Neural progenitor cell (in vitro differentiated cells): ENCODE results near the gene LAMC1. TPM values are rescaled to one million over a fixed set of nuclear protein-coding genes. Genes with fewer than 3 reads are reported as not detected.

Experiments used
- DNase-seq: peaks from one replicate; pipeline ENCODE4 v3.0.0-alpha.2; 2016; ENCODE audit warnings: low spot score
- H2AFZ ChIP-seq: fragments of 200-600 bp; sonication (generic); replicated peaks from 2 replicates; pipeline ENCODE4 v1.6.1; 2016; ENCODE audit warnings: antibody characterized with exemption
- H3F3A ChIP-seq: fragments of 200-600 bp; sonication (generic); 2 replicates; pipeline ENCODE4 v1.6.1; 2016; ENCODE audit warnings: antibody characterized with exemption, low read depth
- H3K27ac ChIP-seq: fragments of 200-600 bp; sonication (generic); 2 replicates; pipeline ENCODE4 v1.5.1; 2016; ENCODE audit warnings: mild to moderate bottlenecking
- H3K27me3 ChIP-seq: fragments of 200-600 bp; sonication (generic); 2 replicates; pipeline ENCODE4 v1.6.1; 2016; ENCODE audit warnings: mild to moderate bottlenecking, moderate library complexity
- H3K36me3 ChIP-seq: fragments of 200-600 bp; sonication (generic); 2 replicates; pipeline ENCODE4 v1.5.1; 2016
- H3K4me1 ChIP-seq: fragments of 200-600 bp; sonication (generic); 2 replicates; pipeline ENCODE4 v1.6.1; 2016; ENCODE audit warnings: mixed run types
- H3K4me2 ChIP-seq: fragments of 200-600 bp; sonication (generic); 2 replicates; pipeline ENCODE4 v1.6.1; 2016
- H3K4me3 ChIP-seq: fragments of 200-600 bp; sonication (generic); 2 replicates; pipeline ENCODE4 v1.5.1; 2016
- H3K79me2 ChIP-seq: fragments of 200-600 bp; sonication (generic); 2 replicates; pipeline ENCODE4 v1.6.1; 2016; ENCODE audit warnings: low read depth
- H3K9ac ChIP-seq: fragments of 200-600 bp; sonication (generic); 2 replicates; pipeline ENCODE4 v1.6.1; 2016
- H3K9me3 ChIP-seq: fragments of 200-600 bp; sonication (generic); 2 replicates; pipeline ENCODE4 v1.5.1; 2016; ENCODE audit warnings: low read depth
- H4K20me1 ChIP-seq: fragments of 200-600 bp; sonication (generic); 2 replicates; pipeline ENCODE4 v1.6.1; 2016; ENCODE audit warnings: low read depth
- H3K27ac Mint-ChIP-seq: 3 replicates; pipeline ENCODE4 v1.8.0; 2021; ENCODE audit warnings: mixed read lengths
- H3K27me3 Mint-ChIP-seq: 2 replicates; pipeline ENCODE4 v1.8.0; 2022; ENCODE audit warnings: low read depth, mild to moderate bottlenecking, inconsistent platforms, moderate library complexity, mixed read lengths; ENCODE audit not compliant: insufficient read depth
- H3K36me3 Mint-ChIP-seq: 3 replicates; pipeline ENCODE4 v1.8.0; 2021; ENCODE audit warnings: mixed read lengths
- H3K4me1 Mint-ChIP-seq: 3 replicates; pipeline ENCODE4 v1.8.0; 2021; ENCODE audit warnings: mixed read lengths
- H3K4me3 Mint-ChIP-seq: 3 replicates; pipeline ENCODE4 v1.8.0; 2021; ENCODE audit warnings: mild to moderate bottlenecking, moderate library complexity, mixed read lengths
- H3K9me3 Mint-ChIP-seq: 3 replicates; pipeline ENCODE4 v1.8.0; 2020; ENCODE audit warnings: mixed read lengths
- EZH2 ChIP-seq: fragments of 200-600 bp; sonication (generic); IDR thresholded peaks from 2 replicates; pipeline ENCODE4 v1.6.1; 2017; ENCODE audit warnings: antibody characterized with exemption, mild to moderate bottlenecking, moderate library complexity
- EZH2phosphoT487 ChIP-seq: fragments of 200-600 bp; sonication (generic); IDR thresholded peaks from 2 replicates; pipeline ENCODE4 v1.6.1; 2017; ENCODE audit warnings: antibody characterized with exemption
- total RNA-seq: library from RNA; depleted of rRNA; stranded (reverse); fragments of >200 nt; gene quantifications from 2 replicates; pipeline ENCODE4 v1.2.3, GENCODE V29; 2015; ENCODE audit warnings: low replicate concordance
- TF ChIP-seq, protein P1 (sequence below): fragments of 200-600 bp; sonication (generic); IDR thresholded peaks from 2 replicates; pipeline ENCODE4 v1.5.1; 2017; ENCODE audit warnings: antibody characterized with exemption, mild to moderate bottlenecking

The LAMC1 gene
- total RNA-seq, 1 donor from 2014 or later: 90.2 TPM

DNA sequence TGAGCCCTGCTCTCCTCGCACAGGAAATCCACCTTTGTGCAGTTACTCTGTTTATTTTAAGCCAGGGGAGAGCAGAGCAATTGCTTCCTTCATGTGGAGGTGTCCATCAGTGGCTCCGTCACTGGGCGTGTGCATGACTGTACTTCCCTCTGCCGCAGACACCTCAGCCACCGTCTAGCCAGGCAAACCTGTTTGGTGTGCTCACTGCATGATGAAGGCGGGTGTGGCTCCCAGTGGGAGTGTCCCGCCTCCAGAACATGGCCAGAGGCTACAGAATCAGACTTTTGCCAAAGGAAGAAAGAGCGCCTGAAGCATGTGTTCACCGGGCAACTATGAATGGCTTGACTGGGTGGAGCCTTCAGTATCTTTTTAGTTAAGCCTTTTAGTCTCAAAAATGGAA, 136.7 kb downstream of the LAMC1 start:
- Histone ChIP-seq H3K79me2 (no peaks in the 10 kb centered on the region), H3K27me3 (no peaks in the 10 kb centered on the region), H3K4me3 (no peak overlapping the region), H3F3A (no peaks in the 10 kb centered on the region), H3K9ac (no peak overlapping the region), H4K20me1 (no peaks in the 10 kb centered on the region), H3K36me3 (no peaks in the 10 kb centered on the region), H3K27ac (no peak overlapping the region), H3K4me2 (no peak overlapping the region), H2AFZ (no peak overlapping the region), H3K4me1 (peaks cover 5% of the 10 kb centered on the region), H3K9me3 (no peaks in the 10 kb centered on the region)
- TF ChIP-seq EZH2phosphoT487: no peak
- TF ChIP-seq EZH2: no peak
- TF ChIP-seq, protein P1, sequence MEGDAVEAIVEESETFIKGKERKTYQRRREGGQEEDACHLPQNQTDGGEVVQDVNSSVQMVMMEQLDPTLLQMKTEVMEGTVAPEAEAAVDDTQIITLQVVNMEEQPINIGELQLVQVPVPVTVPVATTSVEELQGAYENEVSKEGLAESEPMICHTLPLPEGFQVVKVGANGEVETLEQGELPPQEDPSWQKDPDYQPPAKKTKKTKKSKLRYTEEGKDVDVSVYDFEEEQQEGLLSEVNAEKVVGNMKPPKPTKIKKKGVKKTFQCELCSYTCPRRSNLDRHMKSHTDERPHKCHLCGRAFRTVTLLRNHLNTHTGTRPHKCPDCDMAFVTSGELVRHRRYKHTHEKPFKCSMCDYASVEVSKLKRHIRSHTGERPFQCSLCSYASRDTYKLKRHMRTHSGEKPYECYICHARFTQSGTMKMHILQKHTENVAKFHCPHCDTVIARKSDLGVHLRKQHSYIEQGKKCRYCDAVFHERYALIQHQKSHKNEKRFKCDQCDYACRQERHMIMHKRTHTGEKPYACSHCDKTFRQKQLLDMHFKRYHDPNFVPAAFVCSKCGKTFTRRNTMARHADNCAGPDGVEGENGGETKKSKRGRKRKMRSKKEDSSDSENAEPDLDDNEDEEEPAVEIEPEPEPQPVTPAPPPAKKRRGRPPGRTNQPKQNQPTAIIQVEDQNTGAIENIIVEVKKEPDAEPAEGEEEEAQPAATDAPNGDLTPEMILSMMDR: no peak
- peaks cover 1% of the 10 kb centered on the region for H3K36me3 Mint-ChIP-seq
- no peak overlapping the region for H3K27ac Mint-ChIP-seq
- H3K27me3 Mint-ChIP-seq: no peaks in the 10 kb centered on the region
- no peaks in the 10 kb centered on the region for H3K9me3 Mint-ChIP-seq
- H3K4me1 Mint-ChIP-seq: peaks cover 14% of the 10 kb centered on the region
- no peak for DNase-seq
- no peak overlapping the region for H3K4me3 Mint-ChIP-seq

DNA sequence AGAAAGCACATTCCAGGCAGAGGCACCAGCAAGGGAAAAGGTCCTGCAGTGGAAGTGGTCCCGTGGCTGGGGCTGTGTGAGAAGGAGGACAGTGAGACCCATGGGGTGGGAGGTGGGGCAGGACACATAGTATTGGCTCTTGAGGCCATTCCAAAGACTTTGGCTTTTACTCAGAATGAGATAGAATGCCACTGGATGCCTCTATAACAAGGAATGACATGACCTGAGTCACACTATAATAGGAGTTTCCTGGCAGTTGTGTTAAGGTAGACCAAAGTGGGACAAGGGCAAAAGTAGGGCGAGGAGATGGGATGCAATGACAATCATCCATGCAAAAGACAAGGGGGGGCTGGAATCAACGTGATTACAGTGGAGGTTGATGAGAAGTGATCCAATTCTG, 138.2 kb downstream of the LAMC1 start:
- Mint-ChIP-seq H3K4me3 (no peak overlapping the region), H3K27me3 (no peaks in the 10 kb centered on the region), H3K36me3 (no peaks in the 10 kb centered on the region), H3K27ac (no peak overlapping the region), H3K4me1 (peaks cover 23% of the 10 kb centered on the region), H3K9me3 (no peaks in the 10 kb centered on the region)
- Histone ChIP-seq H3K79me2 (no peaks in the 10 kb centered on the region), H3K4me1 (peaks cover 11% of the 10 kb centered on the region), H4K20me1 (no peaks in the 10 kb centered on the region), H3K36me3 (no peaks in the 10 kb centered on the region), H3K9me3 (no peaks in the 10 kb centered on the region), H3K4me2 (no peak overlapping the region), H3K9ac (no peak overlapping the region), H3K4me3 (no peak overlapping the region), H3F3A (no peaks in the 10 kb centered on the region), H3K27me3 (no peaks in the 10 kb centered on the region), H2AFZ (no peak overlapping the region), H3K27ac (no peak overlapping the region)
- no peak for DNase-seq
- TF ChIP-seq, protein P1: no peak
- TF ChIP-seq EZH2 (no peak), EZH2phosphoT487 (no peak)

DNA sequence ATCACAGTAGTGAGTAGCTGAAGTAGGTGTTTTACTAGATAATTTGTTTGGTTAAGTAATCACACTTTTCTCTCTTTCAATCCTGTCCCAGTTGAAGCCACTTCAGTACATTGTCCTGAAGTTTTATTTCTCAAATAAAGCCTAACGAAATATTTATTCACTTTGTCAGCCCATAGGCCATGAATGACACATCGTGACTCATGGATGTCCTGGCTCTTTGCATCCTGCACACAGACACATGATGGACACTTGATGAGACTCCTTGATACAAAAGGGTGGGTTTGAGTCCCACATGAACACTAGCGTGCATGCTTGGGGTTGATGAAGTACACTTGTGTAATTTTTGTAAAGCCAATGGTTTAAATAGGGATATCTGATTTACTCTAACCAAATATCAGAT, 140.1 kb downstream of the LAMC1 start:
- TF ChIP-seq EZH2phosphoT487: no peak
- no peak for TF ChIP-seq EZH2
- TF ChIP-seq, protein P1: no peak
- no peak for DNase-seq
- no peaks in the 10 kb centered on the region for H3F3A ChIP-seq
- H3K27ac ChIP-seq: no peak overlapping the region
- H3K4me1 ChIP-seq: peaks cover 11% of the 10 kb centered on the region
- no peaks in the 10 kb centered on the region for H3K9me3 Mint-ChIP-seq
- no peak overlapping the region for H3K4me2 ChIP-seq
- no peak overlapping the region for H3K9ac ChIP-seq
- no peaks in the 10 kb centered on the region for H3K27me3 ChIP-seq
- no peak overlapping the region for H3K4me3 Mint-ChIP-seq
- no peak overlapping the region for H2AFZ ChIP-seq
- no peaks in the 10 kb centered on the region for H3K79me2 ChIP-seq
- H4K20me1 ChIP-seq: no peaks in the 10 kb centered on the region
- H3K27ac Mint-ChIP-seq: no peak overlapping the region
- no peaks in the 10 kb centered on the region for H3K27me3 Mint-ChIP-seq
- H3K4me1 Mint-ChIP-seq: peaks cover 23% of the 10 kb centered on the region
- no peak overlapping the region for H3K4me3 ChIP-seq
- no peaks in the 10 kb centered on the region for H3K36me3 Mint-ChIP-seq
- no peaks in the 10 kb centered on the region for H3K9me3 ChIP-seq
- H3K36me3 ChIP-seq: no peaks in the 10 kb centered on the region

DNA sequence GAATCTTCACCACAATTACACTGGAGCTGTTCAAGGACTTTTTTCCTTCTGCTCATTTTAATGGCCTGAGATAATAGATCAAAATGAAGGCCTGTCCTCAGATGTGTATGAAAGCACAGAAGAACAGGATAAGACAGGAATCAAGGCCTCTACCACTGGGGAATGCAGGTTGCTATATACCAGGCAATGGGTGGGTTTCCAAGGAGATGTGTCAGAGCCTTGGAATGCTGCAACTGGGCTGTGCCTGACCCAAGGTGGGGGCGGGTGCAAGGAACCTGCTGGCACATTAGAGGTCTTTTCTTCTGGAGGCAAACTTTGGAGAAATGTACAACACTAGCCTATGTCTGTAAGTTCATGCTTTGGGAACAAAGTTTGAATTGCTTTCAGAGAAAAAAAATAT, 141.1 kb downstream of the LAMC1 start:
- H3K27ac ChIP-seq: no peak overlapping the region
- no peak overlapping the region for H3K4me3 ChIP-seq
- Mint-ChIP-seq H3K9me3 (no peaks in the 10 kb centered on the region), H3K36me3 (no peaks in the 10 kb centered on the region), H3K27me3 (no peaks in the 10 kb centered on the region), H3K4me3 (no peak overlapping the region), H3K27ac (peak overlapping the region; percentile 67), H3K4me1 (peaks cover 23% of the 10 kb centered on the region)
- H3K4me1 ChIP-seq: peaks cover 11% of the 10 kb centered on the region
- no peaks in the 10 kb centered on the region for H3K27me3 ChIP-seq
- no peaks in the 10 kb centered on the region for H4K20me1 ChIP-seq
- H3F3A ChIP-seq: no peaks in the 10 kb centered on the region
- no peak for DNase-seq
- no peaks in the 10 kb centered on the region for H3K9me3 ChIP-seq
- no peak for TF ChIP-seq EZH2phosphoT487
- TF ChIP-seq EZH2: no peak
- TF ChIP-seq, protein P1: no peak
- no peaks in the 10 kb centered on the region for H3K79me2 ChIP-seq
- H2AFZ ChIP-seq: no peak overlapping the region
- H3K36me3 ChIP-seq: no peaks in the 10 kb centered on the region
- no peak overlapping the region for H3K4me2 ChIP-seq
- no peak overlapping the region for H3K9ac ChIP-seq
